ENCODE results near the gene MTF1. TPM values are rescaled to one million over a fixed set of nuclear protein-coding genes. Genes with fewer than 3 reads are reported as not detected.

Gene MTF1
- total RNA-seq, 3 donors from 2014 or later (not counting 1 experiment from before 2014, with no cell fraction given): 31.2 to 35.6 (median 32.7) TPM

DNA sequence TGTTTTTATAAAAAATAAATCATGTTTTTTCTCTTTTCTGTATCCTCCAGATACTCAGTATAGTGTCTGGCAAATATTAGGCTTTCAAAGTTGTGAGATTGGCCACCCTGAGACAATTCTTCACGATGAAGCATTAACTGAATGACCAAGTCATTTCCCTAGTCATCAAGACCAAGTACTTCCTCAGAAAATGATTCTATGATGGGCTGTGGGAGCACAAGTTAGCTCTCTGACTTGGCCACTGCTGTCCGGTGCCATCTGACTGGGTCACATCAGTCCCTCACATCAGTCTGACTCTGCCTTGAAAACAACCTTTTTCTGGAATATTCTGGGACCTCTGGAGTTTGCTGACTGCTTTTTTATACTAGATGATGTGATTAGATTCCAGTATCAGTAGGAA lies 37.9 kb downstream of the MTF1 start:
- Histone ChIP-seq H3K9me3 (ENCODE audit: control insufficient read depth, insufficient read depth, low read length) (no peaks in the 10 kb centered on the region), H3K27me3 (ENCODE audit: control insufficient read depth, insufficient read depth, low read length) (no peaks in the 10 kb centered on the region), H3K4me1 (ENCODE audit: control insufficient read depth, insufficient read depth, low read length) (peaks cover 3% of the 10 kb centered on the region), H3K36me3 (ENCODE audit: control insufficient read depth, insufficient read depth, low read length) (peaks cover 58% of the 10 kb centered on the region), H3K4me3 (ENCODE audit: low read length) (no peak overlapping the region), H3K27ac (ENCODE audit: low read length) (no peak overlapping the region)
- ATAC-seq: no peak
- Mint-ChIP-seq H3K4me3 (no peak overlapping the region), H3K27ac (no peak overlapping the region), H3K36me3 (no peaks in the 10 kb centered on the region), H3K9me3 (no peaks in the 10 kb centered on the region), H3K4me1 (peaks cover 17 to 28% of the 10 kb centered on the region in 2 donors), H3K27me3 (ENCODE audit: low read depth in 2 of 2) (no peaks in the 10 kb centered on the region)
- intact Hi-C loops (cut with micrococcal nuclease): no loop called here
- 78% methylated on average over 2 of the region's 2 CpGs for WGBS (ENCODE audit: insufficient coverage)
- TF ChIP-seq CTCF (IDR thresholded peaks at IDR 0.05): no peak
- no peak for DNase-seq

- Histone ChIP-seq H3K27ac (ENCODE audit: low read length) (no peak overlapping the region), H3K36me3 (ENCODE audit: control insufficient read depth, insufficient read depth, low read length) (peaks cover 65% of the 10 kb centered on the region), H3K9me3 (ENCODE audit: control insufficient read depth, insufficient read depth, low read length) (no peaks in the 10 kb centered on the region), H3K4me3 (ENCODE audit: low read length) (no peak overlapping the region), H3K4me1 (ENCODE audit: control insufficient read depth, insufficient read depth, low read length) (no peaks in the 10 kb centered on the region), H3K27me3 (ENCODE audit: control insufficient read depth, insufficient read depth, low read length) (no peaks in the 10 kb centered on the region)
- ATAC-seq: no peak
- Mint-ChIP-seq H3K4me3 (no peak overlapping the region), H3K36me3 (no peaks in the 10 kb centered on the region), H3K27ac (no peak overlapping the region), H3K27me3 (ENCODE audit: low read depth in 2 of 2) (no peaks in the 10 kb centered on the region), H3K4me1 (peaks cover 5 to 6% of the 10 kb centered on the region in 2 donors), H3K9me3 (no peaks in the 10 kb centered on the region)
- WGBS (ENCODE audit: insufficient coverage): 84% methylated on average over 2 of the region's 2 CpGs
- DNase-seq: no peak
- intact Hi-C loops (cut with micrococcal nuclease): no loop called here
- no peak for TF ChIP-seq CTCF (IDR thresholded peaks at IDR 0.05)
Measured at GRCh38 chr1:37817481-37817880, 41.9 kb downstream of the MTF1 start.

DNA sequence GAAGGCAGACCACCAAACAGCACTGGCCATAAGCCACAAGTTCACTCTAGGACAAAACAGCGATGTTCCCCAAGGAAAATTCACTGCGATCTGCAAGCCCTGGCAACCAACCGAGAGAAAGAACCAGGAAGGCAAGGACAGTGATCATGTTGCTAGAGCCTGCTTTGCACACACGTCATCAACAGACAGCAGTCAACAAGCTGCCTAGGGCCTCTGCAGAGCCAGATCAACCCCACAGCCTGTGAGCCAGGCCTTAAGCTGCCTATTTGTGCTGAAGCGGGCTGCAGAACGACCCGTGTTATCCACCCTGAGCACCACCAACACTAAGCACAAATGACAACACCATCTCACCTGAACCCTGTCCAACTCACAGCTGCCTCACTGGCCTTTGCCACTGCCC lies 45.1 kb downstream of the MTF1 start:
- H3K27me3 Mint-ChIP-seq (ENCODE audit: low read depth in 2 of 2): no peaks in the 10 kb centered on the region
- 96% methylated on average over 7 of the region's 7 CpGs for WGBS (ENCODE audit: insufficient coverage)
- no peaks in the 10 kb centered on the region for H3K36me3 Mint-ChIP-seq
- no peaks in the 10 kb centered on the region for H3K27me3 ChIP-seq (ENCODE audit: control insufficient read depth, insufficient read depth, low read length)
- peaks cover 1% of the 10 kb centered on the region for H3K4me1 ChIP-seq (ENCODE audit: control insufficient read depth, insufficient read depth, low read length)
- no peaks in the 10 kb centered on the region for H3K9me3 Mint-ChIP-seq
- no peak overlapping the region for H3K4me3 Mint-ChIP-seq
- peaks cover 8 to 9% of the 10 kb centered on the region in 2 donors for H3K4me1 Mint-ChIP-seq
- ATAC-seq (no peak), DNase-seq (no peak)
- no peak overlapping the region for H3K27ac Mint-ChIP-seq
- no peaks in the 10 kb centered on the region for H3K9me3 ChIP-seq (ENCODE audit: control insufficient read depth, insufficient read depth, low read length)
- peaks cover 38% of the 10 kb centered on the region for H3K36me3 ChIP-seq (ENCODE audit: control insufficient read depth, insufficient read depth, low read length)
- intact Hi-C loops (cut with micrococcal nuclease): no loop called here
- no peak overlapping the region for H3K4me3 ChIP-seq (ENCODE audit: low read length)
- no peak for TF ChIP-seq CTCF (IDR thresholded peaks at IDR 0.05)
- no peak overlapping the region for H3K27ac ChIP-seq (ENCODE audit: low read length)

DNA sequence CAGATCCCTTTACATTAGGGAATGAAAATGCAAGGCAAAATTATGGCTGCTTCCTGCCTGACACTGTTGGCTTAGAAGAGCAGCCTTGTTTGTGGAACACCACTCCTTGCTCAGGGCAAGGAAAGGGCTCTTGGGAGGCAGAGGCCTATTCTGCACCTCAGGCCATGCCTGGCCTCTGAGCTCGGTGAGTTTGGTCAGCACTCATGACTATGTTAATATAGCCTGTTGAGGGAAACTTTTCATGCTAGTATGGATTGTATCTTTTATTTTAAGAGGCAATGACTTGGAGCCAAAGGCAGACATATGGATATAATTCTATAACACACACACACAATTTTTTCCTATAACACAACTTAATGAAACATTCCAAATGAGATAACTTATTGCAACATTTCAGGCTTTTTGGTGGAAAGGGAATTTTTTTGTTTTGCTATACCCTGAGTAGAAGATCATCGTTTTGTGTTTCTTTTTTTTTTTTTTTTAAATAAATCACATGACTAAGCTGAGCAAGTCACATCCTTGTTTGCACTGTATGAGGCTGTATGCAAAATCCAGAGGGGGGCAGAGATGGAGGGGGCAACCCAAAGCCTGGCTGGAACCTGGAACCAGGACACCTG lies 45.8 kb downstream of the MTF1 start:
- 100% methylated on average over 2 of the region's 2 CpGs for WGBS (ENCODE audit: insufficient coverage)
- H3K36me3 ChIP-seq (ENCODE audit: control insufficient read depth, insufficient read depth, low read length): peaks cover 35% of the 10 kb centered on the region
- intact Hi-C loops (cut with micrococcal nuclease): no loop called here

More for the DNA sequence above, 45.8 kb downstream of the MTF1 start:
- Histone ChIP-seq H3K9me3 (ENCODE audit: control insufficient read depth, insufficient read depth, low read length) (no peaks in the 10 kb centered on the region), H3K27me3 (ENCODE audit: control insufficient read depth, insufficient read depth, low read length) (no peaks in the 10 kb centered on the region), H3K4me3 (ENCODE audit: low read length) (no peak overlapping the region), H3K27ac (ENCODE audit: low read length) (no peak overlapping the region), H3K4me1 (ENCODE audit: control insufficient read depth, insufficient read depth, low read length) (peaks cover 7% of the 10 kb centered on the region)
- H3K36me3 Mint-ChIP-seq: no peaks in the 10 kb centered on the region
- H3K4me3 Mint-ChIP-seq: no peak overlapping the region
- no peaks in the 10 kb centered on the region for H3K9me3 Mint-ChIP-seq
- H3K27ac Mint-ChIP-seq: no peak overlapping the region
- no peak for ATAC-seq
- DNase-seq: no peak
- no peak for TF ChIP-seq CTCF (IDR thresholded peaks at IDR 0.05)
- no peaks in the 10 kb centered on the region for H3K27me3 Mint-ChIP-seq (ENCODE audit: low read depth in 2 of 2)
- H3K4me1 Mint-ChIP-seq: peaks cover 14% of the 10 kb centered on the region in 2 donors
